Measurements from ENCODE around the gene EXOSC10.
"Not testable (repeated sequence)": the region's sequence is repeated elsewhere in the genome, so short reads cannot be mapped to it uniquely, and the experiment has no call there.

EXOSC10 gene

GRCh38 chr1:11059968-11060830, 39.5 kb downstream of the EXOSC10 start, which contains the start of gene SRM:
Gene SRM (minus strand): TSS chr1:11060018. CDS start chr1:11059943, 75 bp downstream.
- DNase-seq, result peak; percentile 98

DNA sequence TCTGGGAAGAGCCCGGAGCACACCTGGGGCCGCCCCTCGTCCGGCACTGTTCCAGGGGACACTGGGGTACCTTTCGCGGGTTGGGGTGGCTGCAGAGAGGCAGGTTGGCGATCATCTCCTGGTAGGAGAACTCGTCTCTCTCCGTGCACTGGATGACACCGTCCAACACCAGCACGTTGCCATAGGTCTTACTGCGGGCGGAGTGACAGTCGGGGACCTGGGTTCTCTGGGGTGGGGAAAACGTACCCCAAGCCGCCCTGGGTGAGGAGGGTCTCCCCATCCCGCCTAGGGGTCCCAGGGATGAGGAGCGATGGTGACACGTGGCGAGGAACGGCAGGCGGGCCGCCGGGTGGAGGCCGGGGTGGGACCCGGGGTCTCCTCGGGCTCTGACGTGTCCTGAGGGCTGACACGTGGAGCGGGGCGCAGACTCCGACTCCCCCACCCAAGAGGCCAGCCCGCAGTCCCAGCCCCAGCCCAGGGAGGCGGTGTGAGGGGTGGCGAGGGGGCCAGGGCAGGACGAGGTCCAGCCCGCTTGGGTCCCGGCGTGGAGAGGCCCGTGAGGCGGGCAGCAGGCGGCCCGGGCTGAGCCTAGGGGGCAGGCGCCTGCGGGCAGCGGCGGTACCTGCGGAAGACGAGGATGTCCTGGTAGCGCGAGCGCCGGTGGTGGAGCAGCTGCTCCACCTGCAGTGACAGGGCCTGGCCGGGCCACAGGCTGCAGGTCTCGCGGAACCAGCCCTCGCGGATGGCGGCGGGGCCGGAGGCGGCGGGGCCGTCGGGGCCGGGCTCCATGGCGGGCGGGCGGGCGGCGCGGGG, 40.3 kb downstream of the EXOSC10 start:
- DNase-seq, result no peak

DNA sequence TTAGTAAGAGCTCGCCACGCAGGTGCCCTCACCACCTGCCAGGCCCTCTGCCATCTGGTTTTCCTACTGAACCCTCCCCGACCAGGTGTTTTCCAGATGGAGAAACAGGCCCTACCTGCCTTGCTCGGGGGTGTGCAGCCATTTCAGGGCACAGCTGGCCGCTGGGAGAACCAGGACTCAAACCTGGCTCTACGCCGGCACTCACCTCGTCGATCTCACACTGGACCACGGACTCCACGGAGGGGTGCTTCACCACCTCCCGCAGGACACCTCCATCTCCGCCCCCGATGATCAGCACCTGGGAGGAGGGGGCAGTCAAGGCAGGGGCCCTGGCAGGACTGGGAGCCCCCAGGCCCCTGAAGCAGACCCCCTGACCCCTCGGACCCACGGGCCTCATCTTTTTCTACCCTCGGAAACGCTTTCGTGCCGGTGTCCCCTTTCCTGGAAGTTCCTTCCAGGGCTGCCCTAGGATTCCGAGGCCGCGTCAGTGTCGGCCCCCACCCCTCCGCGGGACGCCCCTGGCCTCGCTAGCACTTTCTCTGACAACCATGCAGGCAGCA, 41.0 kb downstream of the EXOSC10 start:
- no peak for DNase-seq

DNA sequence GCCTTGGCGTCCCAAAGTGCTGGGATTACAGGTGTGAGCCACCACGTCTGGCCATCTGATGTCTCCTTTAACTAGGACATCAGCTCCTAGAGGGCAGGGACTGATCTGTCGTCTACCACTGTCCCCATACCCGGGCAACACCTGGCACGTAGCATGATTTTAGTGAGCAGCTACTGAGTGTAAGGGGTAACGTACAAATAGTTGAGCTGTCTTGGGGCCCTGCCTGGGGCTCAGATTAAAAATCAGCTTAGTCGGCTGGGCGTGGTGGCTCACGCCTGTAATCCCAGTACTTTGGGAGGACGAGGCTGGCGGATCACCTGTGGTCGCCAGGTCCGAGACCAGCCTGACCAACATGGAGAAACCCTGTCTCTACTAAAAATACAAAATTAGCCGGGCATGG, 41.6 kb downstream of the EXOSC10 start:
- DNase-seq, result no peak

DNA sequence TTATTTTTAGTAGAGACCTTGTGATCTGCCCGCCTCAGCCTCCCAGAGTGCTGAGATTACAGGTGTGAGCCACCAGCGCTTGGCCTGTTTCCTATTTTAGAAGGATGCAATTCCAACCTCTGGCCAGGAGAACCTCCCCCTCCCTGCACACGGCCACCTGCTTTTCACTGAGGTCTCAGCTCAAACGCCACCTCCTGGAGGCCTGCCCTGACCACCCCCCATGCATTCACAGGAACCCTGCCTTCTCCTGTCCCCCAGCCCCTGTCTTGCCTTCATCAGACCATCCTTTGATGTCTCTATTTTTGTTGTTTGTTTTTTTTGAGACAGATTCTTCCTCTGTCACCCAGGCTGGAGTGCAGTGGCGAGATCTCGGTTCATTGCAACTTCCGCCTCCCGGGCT, 42.2 kb downstream of the EXOSC10 start:
- DNase-seq, result no peak

DNA sequence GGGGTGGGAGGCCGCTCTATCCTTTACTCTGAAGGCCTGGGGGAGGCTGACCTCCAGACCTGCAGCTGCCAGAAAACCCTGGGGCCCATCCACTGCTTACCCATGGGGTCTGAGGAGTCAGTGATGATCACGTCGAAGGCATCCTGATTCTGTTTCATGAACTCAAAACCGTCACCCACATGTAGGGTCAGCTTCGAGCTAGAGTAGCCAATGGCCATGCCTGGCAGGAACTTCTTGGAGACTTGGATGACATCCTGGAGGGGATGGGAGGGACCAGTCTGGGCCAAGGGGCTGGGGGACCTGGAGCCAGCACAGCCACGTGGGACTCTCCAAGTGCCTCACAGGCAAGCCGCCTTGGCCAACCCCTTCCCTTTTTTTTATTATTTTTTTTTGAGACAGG, 43.2 kb downstream of the EXOSC10 start:
- DNase-seq, result no peak

DNA sequence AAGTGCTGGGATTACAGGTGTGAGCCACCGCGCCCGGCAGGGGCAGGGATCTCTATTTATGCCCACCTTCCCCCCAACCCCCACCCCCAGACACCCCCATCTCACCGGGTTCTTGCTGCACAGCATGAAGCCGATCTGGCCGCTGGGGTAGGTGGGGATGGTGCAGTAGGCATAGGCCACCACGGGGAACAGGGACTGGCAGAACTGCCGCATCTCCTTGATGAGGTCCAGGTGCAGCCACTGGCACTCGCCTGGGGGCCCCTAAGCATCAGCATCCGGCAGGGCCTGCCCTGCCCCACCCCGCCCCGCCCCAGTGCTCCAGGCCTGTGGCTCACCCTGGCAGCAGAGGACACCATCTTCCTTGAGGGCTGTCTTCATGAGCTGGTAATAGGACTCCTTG, 44.0 kb downstream of the EXOSC10 start:
- no peak for DNase-seq

GRCh38 chr1:11054666-11055065, 45.0 kb downstream of the EXOSC10 start:
- no peak for DNase-seq

DNA sequence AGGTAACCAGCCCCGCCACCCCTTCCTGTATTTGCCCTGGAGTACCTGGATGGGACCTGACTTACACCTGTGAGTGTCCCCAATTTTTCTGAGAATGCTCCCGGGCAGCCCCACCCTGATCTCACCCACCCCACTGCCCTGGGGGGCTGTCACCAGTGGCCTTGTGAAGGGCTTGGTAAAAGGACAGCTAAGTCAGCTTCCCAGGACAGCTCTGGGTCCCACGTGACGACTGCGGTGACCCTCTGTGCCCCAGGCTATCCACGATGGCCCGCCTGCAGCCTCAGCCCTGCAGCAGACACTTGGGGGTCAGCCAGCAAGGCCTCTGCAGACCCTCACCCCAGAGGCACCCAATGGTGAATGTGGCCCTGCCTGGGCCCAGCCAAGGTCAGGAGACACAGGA, 45.5 kb downstream of the EXOSC10 start:
- no peak for DNase-seq

DNA sequence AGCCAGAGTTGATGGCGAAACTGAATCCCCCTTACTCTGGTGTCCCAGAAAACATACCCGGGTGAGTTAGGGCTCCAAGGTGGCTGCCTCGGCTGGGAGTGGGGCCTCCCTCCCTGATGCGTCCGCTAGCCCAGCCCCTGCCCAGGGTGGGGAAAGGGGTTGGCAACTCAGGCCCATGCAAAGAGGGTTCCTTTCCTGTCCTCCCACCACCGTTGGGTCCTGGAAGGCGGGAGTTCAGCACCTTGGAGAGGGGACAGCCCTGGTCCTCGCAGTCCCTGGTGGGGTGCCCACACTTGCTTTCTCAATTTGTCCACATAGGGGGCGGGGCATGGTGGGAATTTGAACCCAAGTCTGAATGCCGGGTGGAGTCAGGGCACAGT, 45.9 kb downstream of the EXOSC10 start:
- no peak for DNase-seq

- DNase-seq, result no peak
Measured at GRCh38 chr1:11052839-11053757, 46.6 kb downstream of the EXOSC10 start.

GRCh38 chr1:11051781-11052511, 47.7 kb downstream of the EXOSC10 start:
- DNase-seq, result no peak

GRCh38 chr1:11051121-11051520, 48.5 kb downstream of the EXOSC10 start:
- not testable (repeated sequence) for DNase-seq

- no peak for DNase-seq
Measured at GRCh38 chr1:11046625-11047365, 52.9 kb downstream of the EXOSC10 start, which contains the start of gene MASP2. Gene MASP2 (minus strand): TSS chr1:11047239. CDS start chr1:11047207, 32 bp downstream.

DNA sequence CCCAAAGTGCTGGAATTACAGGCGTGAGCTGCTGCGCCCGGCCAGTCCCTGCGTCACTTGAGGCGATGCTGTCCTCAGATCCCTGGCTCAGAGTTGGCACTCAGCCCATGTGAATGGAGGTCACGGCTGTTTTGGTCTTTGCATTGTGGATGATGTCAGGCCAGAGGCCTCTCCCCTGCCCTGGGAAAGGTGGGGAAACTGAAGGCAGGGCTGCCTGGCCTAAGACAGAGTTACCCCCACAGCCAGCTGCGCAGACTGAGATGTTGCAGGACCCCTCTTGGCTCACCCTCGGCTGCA, 53.5 kb downstream of the EXOSC10 start:
- DNase-seq, result no peak

DNA sequence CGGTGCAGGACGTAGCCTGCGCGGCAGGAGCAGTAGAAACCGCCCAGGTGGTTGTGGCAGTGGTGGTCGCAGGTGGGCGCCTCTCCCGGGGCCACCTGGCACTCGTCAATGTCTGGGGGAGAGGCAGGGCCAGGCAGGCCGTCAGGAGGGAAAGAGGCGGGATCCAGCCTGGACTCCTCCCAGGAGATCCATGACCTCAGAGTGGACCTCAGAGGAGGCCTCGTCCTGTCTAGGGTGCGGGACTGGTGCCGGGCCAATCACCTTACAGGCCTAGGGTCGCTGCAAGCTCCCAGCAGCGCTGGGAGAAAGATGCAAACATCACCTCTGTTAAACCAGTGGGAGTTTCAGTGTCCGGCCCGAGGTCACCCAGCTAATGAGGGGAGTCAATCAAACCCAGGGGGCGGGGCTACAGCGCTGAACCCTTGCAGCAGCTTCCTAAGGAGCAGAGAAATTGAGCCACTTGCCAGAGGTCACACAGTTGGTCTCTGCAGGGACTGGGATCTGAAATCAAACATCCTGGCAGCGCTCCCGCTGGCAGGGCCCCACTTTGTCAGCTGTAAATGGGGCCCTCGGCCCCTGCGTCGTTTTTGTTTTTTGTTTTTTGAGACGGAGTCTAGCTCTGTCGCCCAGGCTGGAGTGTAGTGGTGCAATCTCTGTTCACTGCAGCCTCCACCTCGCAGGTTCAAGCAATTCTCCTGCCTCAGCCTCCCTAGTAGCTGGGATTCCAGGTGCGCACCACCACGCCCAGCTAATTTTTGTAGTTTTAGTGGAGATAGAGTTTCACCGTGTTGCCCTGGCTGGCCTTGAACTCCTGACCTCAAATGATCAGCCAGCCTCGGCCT, 54.0 kb downstream of the EXOSC10 start:
- DNase-seq, result no peak

DNA sequence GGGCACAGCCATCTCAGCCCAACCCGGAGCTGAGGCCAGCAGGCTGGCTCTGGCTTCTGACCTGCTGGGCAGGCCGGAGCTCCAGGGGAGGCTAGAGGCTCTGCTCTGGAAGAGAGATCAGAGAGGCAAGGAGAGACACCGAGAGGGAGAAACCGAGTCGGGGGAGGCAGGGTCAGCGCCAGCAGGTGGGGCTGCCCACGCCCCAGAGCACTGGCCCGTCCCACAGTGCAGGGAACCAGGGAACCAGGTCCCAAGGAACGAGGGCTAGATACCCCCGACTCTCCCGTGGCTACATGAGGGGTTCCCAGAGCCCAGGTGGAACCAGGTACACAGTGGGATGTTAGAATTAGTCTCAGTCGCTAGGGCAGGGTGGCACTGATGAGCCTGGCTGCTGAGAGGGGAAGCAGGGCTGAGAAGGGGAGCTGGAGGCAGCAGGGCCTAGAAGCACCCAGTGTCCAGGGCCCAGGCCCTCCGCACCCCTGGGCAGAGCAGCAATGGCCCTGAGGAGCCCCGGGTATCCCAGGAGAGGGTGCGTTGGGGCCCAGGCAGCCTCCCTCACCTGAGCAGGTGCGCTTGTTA, 54.7 kb downstream of the EXOSC10 start:
- DNase-seq, result no peak

GRCh38 chr1:11044086-11044848, 55.4 kb downstream of the EXOSC10 start:
- no peak for DNase-seq

Measured in 8988T (cell line).